Right renal cortex interstitium (tissue), 3 donors: ENCODE results near the gene FMR1. TPM values are rescaled to one million over a fixed set of nuclear protein-coding genes. Genes with fewer than 3 reads are reported as not detected.
A peak's percentile ranks its signal among the peaks of the same experiment; 100 is the strongest.

Experiments
- DNase-seq, 3 donors: peaks; one replicate each; pipeline ENCODE4 v3.0.0-alpha.2; 2013; ENCODE audit warnings: low read depth in 3 of 3, low spot score in 2 of 3
- polyA plus RNA-seq, 3 donors: library from polyadenylated mRNA; unstranded; fragments of 120-200 nt; gene quantifications; one replicate each; pipeline ENCODE4 v1.2.1, GENCODE V29; 2013; ENCODE audit not compliant: insufficient read length in 3 of 3

The FMR1 gene
- polyA plus RNA-seq, result 10 to 100 TPM; 73.0 to 80.0 (median 79.3) TPM

DNA sequence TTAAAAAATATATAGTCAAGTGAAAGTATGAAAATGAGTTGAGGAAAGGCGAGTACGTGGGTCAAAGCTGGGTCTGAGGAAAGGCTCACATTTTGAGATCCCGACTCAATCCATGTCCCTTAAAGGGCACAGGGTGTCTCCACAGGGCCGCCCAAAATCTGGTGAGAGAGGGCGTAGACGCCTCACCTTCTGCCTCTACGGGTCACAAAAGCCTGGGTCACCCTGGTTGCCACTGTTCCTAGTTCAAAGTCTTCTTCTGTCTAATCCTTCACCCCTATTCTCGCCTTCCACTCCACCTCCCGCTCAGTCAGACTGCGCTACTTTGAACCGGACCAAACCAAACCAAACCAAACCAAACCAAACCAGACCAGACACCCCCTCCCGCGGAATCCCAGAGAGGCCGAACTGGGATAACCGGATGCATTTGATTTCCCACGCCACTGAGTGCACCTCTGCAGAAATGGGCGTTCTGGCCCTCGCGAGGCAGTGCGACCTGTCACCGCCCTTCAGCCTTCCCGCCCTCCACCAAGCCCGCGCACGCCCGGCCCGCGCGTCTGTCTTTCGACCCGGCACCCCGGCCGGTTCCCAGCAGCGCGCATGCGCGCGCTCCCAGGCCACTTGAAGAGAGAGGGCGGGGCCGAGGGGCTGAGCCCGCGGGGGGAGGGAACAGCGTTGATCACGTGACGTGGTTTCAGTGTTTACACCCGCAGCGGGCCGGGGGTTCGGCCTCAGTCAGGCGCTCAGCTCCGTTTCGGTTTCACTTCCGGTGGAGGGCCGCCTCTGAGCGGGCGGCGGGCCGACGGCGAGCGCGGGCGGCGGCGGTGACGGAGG lies at the start of gene FMR1:
TSS of gene FMR1 (plus strand) at position 728 of the 831 bp plus-strand sequence. CDS start 261 bp downstream, outside the sequence.
- DNase-seq, result peak; percentile 57 to 75 (median 74)

DNA sequence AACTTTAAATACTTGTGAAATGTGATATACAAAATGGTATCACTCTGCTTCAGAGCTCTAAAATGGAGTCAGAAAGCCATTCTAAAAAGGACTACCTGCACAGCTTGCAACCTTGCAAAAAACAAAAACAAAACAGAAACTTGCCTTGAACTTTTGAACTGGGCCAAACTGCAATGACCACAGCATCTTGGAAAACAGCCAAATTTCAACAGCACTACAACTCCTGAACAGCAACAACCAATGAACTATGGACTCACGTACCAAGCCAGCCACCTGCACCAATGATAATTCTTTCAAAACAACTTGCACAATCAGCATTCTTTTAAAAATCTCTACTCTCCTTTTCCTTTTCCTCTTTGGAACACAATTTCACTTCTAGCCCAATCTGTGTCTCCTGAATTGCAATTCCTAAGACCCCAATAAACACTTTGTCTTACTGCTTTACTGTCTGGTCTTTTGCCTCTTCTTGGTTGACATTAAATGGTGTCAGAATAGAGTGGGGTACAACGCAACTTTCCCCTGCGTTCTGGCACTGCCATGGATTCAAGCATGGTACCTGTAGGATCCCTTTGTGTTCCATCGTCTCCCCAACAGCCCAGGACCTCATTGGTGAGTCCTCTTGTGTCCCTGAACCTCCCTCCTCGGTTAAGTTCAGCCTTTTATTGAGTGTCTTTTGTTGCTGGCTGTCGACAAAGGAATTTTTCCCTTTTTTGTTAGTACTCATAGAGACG lies 35.7 kb upstream of the FMR1 start:
- no peak for DNase-seq

DNA sequence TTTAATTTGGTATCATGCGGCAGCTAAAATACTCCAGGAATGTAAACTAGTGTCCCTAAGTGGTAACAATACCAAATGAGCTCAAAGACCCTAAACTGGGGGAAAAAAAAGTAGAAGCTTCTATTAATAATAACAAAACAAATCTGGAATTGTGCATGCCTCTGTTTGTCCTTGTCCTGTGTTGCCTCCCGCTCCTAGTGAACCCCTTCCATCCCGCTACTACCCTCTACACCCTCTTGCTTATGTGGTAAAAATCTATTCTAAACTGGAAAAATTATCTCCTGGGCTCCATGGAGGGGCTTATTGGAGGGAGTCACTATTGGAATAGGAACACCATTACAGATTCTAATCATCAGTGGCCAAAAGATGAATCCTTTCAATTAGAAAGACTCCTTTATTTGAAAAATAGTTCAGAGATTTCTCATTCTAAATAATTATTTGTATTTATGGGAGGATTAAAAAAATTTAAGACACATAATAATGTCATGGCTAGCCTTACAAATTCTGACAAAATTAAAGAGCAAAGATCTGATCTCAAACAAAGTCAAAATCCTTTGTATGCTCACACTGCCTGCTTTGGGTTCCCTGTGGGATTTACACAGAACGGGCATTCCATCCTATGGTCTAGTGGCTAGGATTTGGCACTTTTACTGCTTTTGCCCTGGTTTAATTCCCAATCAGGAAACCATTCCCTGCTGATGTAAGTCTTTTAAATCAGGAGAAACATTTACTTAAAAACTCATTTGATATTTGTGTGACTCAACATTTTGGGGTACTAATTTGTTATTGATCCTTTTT lies 34.7 kb upstream of the FMR1 start:
- no peak for DNase-seq

GRCh38 chrX:147877726-147878125 lies 34.0 kb upstream of the FMR1 start:
- DNase-seq, result no peak

DNA sequence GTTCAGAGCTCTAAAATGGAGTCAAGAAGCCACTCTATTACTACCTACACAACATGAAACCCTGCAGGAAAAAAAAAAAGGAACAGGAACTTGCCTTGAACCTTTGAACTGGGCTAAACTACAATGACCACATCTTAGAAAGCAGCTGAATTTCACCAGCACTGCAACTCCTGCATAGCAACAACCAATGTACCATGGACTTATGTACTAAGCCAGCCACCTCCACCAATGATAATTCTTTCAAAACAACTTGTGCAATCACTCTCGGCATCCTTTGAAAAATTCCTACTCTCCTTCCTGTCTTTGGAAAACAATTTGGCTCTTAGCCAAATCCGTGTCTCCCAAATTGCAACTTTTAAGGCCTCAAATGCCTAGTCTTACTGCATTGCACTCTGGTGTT lies 26.8 kb upstream of the FMR1 start:
- no peak for DNase-seq

- DNase-seq, result no peak
Observed at GRCh38 chrX:147890756-147891155, 21.0 kb upstream of the FMR1 start.

DNA sequence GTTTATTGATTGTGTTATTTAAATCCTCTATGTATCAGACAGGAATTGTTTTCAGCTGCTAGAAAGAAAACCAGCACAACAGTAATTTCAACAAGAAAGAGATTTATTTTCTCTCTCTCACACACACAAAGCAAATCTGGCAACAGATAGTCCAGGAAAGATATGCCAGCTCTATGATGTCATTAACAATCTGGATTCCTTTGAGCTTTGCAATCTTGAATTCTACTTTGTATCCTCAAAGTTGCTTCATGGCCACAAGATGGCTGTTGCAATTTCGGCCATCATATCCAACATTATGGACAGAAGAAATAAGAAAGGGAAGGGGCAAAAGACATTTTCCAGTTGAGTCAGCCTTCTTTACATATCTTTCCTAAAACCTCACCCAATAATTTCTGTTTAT lies 19.8 kb upstream of the FMR1 start:
- no peak for DNase-seq

DNA sequence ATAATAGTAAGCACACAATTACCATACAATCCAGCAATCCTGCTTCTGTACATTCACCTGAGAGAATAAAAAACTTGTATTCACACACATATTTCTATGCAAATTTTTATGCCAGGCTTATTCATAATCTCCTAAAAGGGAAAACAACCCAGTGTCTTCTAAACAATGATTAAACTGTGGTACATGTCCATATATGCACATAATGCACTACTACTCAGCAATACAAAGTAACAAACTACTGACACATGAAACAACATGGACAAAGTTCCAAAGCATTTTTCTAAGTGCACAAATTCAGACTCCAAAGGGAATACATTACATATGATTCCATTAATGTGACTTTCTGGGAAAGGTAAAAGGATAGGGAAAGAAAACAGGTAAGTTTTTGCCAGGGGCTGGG lies 18.0 kb upstream of the FMR1 start:
- DNase-seq, result no peak

GRCh38 chrX:147894366-147894963 lies 17.3 kb upstream of the FMR1 start:
- peak in 1 of 3 donors; percentile 33 for DNase-seq

DNA sequence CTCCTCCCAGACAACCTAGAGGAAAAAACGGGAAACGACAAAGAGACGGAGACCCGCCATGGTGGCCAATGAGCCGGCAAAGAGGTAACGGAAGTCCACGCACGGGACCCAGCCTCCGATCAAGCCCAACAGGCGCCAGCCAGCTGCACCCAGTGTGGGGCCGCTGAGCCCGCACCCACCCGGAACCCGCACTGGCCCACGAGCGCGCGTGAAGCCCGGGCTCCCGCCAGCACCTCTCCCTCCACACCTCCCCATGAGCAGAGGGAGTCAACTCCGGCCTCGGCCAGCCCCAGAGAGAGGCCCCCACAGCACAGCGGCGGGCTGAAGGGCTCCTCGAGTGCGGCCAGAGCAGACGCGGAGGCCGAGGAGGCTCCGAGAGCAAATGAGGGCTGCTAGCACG lies 14.6 kb upstream of the FMR1 start:
- DNase-seq, result no peak

- DNase-seq, result no peak
Observed at GRCh38 chrX:147898951-147899350, 12.8 kb upstream of the FMR1 start.

- no peak for DNase-seq
Observed at GRCh38 chrX:147899379-147900114, 12.2 kb upstream of the FMR1 start.

DNA sequence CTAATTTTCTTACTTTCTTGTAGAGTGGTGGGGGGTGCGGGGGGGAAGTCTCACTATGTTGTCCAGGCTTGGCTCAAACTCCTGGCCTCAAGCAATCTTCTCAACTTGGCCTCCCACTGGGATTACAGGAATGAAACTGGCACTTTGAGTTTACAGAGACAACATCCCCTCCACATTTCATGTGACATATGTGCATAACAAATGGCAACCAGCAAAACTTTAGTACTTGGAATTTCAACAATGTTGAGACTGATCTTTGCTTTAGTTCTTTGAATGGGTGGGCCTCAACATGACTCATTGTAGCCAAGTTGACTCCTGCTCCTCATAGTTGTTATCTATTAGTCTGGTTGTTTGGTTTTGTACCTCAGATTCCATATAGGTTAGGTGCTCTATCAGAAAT lies 11.4 kb upstream of the FMR1 start:
- no peak for DNase-seq

DNA sequence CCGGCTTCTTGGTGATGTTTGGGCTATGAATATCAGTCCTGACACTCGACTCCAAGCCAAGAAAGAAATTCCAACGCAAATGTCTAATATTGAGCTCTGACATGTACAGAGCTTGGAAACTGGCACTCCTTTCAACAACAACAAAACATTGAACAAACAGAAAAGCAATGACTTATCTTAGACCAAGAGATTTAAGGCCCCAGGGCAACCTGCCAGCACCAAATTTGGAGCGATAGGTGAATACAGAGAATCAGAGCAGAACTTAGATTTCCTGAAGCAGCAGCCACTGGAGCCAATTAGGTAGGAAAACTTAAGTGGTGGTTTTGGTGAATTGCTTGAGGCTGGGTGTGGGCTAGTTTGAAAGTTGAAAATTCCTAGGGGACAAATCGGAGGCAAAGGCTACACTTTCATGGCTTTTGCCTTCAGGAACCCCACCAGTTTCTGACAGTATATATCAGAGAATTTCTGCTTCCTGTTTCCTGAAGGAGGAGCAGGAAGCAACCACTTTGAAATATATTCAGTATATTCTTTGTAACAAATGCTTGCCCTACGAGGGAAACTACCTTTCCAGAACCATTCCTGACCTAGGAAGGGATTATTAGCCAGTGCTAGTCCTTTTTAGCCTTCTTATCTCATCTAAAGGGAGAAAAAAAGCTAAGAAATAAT lies 10.1 kb upstream of the FMR1 start:
- DNase-seq, result no peak

- no peak for DNase-seq
Observed at GRCh38 chrX:147902270-147902669, 9.4 kb upstream of the FMR1 start.

DNA sequence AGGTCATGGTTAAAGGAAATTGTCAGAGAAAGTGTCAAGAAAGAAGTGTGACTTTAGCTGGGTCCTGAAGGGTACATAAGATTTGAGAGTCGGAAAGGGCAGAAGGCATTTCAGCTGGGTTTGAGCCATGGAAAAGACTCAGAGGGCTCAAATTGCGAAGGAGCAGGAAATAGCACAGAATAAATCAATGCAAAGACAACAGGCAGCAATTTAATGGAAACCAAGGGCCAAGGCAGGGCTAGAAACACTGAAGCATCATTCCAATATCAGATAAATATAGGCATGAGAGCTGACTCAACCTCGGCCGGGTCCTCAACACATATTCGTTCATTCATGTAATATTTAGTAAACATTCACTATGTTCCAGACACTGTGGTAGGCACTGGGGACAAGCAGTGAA lies 3.6 kb upstream of the FMR1 start:
- no peak for DNase-seq

GRCh38 chrX:147910607-147911006 lies 1.1 kb upstream of the FMR1 start:
- DNase-seq, result no peak

DNA sequence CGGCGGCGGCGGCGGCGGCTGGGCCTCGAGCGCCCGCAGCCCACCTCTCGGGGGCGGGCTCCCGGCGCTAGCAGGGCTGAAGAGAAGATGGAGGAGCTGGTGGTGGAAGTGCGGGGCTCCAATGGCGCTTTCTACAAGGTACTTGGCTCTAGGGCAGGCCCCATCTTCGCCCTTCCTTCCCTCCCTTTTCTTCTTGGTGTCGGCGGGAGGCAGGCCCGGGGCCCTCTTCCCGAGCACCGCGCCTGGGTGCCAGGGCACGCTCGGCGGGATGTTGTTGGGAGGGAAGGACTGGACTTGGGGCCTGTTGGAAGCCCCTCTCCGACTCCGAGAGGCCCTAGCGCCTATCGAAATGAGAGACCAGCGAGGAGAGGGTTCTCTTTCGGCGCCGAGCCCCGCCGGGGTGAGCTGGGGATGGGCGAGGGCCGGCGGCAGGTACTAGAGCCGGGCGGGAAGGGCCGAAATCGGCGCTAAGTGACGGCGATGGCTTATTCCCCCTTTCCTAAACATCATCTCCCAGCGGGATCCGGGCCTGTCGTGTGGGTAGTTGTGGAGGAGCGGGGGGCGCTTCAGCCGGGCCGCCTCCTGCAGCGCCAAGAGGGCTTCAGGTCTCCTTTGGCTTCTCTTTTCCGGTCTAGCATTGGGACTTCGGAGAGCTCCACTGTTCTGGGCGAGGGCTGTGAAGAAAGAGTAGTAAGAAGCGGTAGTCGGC lies 528 bp downstream of the FMR1 start:
- peak in 1 of 3 donors; percentile 15 for DNase-seq

DNA sequence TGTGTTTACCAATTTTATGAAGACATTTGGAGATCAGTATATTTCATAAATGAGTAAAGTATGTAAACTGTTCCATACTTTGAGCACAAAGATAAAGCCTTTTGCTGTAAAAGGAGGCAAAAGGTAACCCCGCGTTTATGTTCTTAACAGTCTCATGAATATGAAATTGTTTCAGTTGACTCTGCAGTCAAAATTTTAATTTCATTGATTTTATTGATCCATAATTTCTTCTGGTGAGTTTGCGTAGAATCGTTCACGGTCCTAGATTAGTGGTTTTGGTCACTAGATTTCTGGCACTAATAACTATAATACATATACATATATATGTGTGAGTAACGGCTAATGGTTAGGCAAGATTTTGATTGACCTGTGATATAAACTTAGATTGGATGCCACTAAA lies 1.9 kb downstream of the FMR1 start:
- DNase-seq, result no peak
